ENCODE data around the gene CACNA1E. TPM values are rescaled to one million over a fixed set of nuclear protein-coding genes. Genes with fewer than 3 reads are reported as not detected.

Gene CACNA1E
- total RNA-seq, 1 experiment from 2014 or later: 0.46 TPM

- no peak overlapping the region for H3K18ac ChIP-seq (ENCODE audit: insufficient read length, low read depth, low read length)
- H2BK15ac ChIP-seq (ENCODE audit: low read depth, low read length): no peak overlapping the region
- H3K4me1 Mint-ChIP-seq: peaks cover 15% of the 10 kb centered on the region in 2 experiments
- no peaks in the 10 kb centered on the region for H3K9me3 ChIP-seq (ENCODE audit: control insufficient read depth, low read depth, low read length)
- H3K23ac ChIP-seq (ENCODE audit: insufficient read length, low read depth, low read length): no peak overlapping the region
- no peak overlapping the region for H3K4me2 ChIP-seq (ENCODE audit: insufficient read depth, insufficient read length, low read length)
- TF ChIP-seq CTCF (conservative IDR thresholded peaks at IDR 0.05): no peak
- no peaks in the 10 kb centered on the region for H4K20me1 ChIP-seq (ENCODE audit: control insufficient read depth, insufficient read depth, insufficient read length)
- H3K79me2 ChIP-seq (ENCODE audit: insufficient read depth, low read length): no peaks in the 10 kb centered on the region
- H3K27me3 Mint-ChIP-seq (ENCODE audit: low read depth): peaks cover 8% of the 10 kb centered on the region
- no peak overlapping the region for H2BK12ac ChIP-seq (ENCODE audit: insufficient read length, low read depth, low read length)
- no peak overlapping the region for H4K91ac ChIP-seq (ENCODE audit: insufficient read length, low read depth, low read length)
- no peak overlapping the region for H3K9ac ChIP-seq (ENCODE audit: extremely low read depth, insufficient read length, low read length)
- no peak overlapping the region for H2BK5ac ChIP-seq (ENCODE audit: insufficient read length, low read length)
- H3K27ac Mint-ChIP-seq: no peak overlapping the region; a peak in 2 of 7 replicates
- no peak overlapping the region for H3K4me3 Mint-ChIP-seq
- no peak overlapping the region for H2BK120ac ChIP-seq (ENCODE audit: low read depth, low read length, poor library complexity, severe bottlenecking)
- no peaks in the 10 kb centered on the region for H3K23me2 ChIP-seq (ENCODE audit: insufficient read length, low read depth, low read length, poor library complexity, severe bottlenecking)
- H3K27ac ChIP-seq (ENCODE audit: insufficient read length, low read depth, low read length): no peak overlapping the region
- no peaks in the 10 kb centered on the region for H3K27me3 ChIP-seq (ENCODE audit: insufficient read depth, low read length)
- no peak overlapping the region for H4K8ac ChIP-seq (replicated peaks; ENCODE audit: insufficient read length, low read depth, low read length)
- DNase-seq: no peak
- H4K5ac ChIP-seq (ENCODE audit: insufficient read length, low read depth, low read length): no peak overlapping the region
- H2AFZ ChIP-seq (ENCODE audit: low read length): no peak overlapping the region
- H3K36me3 Mint-ChIP-seq (ENCODE audit: insufficient read depth in 1 of 3, low read depth in 3 of 3): no peaks in the 10 kb centered on the region
- H3T11ph ChIP-seq (ENCODE audit: low read length): no peak overlapping the region
- H3K56ac ChIP-seq (ENCODE audit: insufficient read length, low read depth, low read length): no peak overlapping the region
- no peak overlapping the region for H3K14ac ChIP-seq (ENCODE audit: insufficient read depth, low read length)
- WGBS (ENCODE audit: extremely low coverage, insufficient read length, low lambda C conversion rate): no CpG with 5 or more reads among the region's 1 CpG
- no peaks in the 10 kb centered on the region for H3K79me1 ChIP-seq (ENCODE audit: insufficient read depth, low read depth, low read length, poor library complexity, severe bottlenecking)
- no peak overlapping the region for H2AK5ac ChIP-seq (ENCODE audit: insufficient read length, low read length)
- no peak overlapping the region for H3K4ac ChIP-seq (ENCODE audit: low read depth, low read length)
- no peak overlapping the region for H2BK20ac ChIP-seq (ENCODE audit: low read depth, low read length, poor library complexity, severe bottlenecking)
- no peaks in the 10 kb centered on the region for H3K9me3 Mint-ChIP-seq
- H3K4me1 ChIP-seq (ENCODE audit: insufficient read depth, low read length): no peaks in the 10 kb centered on the region; the same call in 1 of the 2 replicates
These were observed 18.3 kb downstream of the CACNA1E start for GRCh38 chr1:181501612-181502011.
